HG02981 (cell line): ENCODE results near the gene RNF225.
"Not testable (repeated sequence)": the region's sequence is repeated elsewhere in the genome, so short reads cannot be mapped to it uniquely, and the experiment has no call there.

Source experiments
- ATAC-seq: cut with Tn5 transposase; IDR thresholded peaks from one replicate; pipeline ENCODE4 v1.9.1; 2021; ENCODE audit warnings: mild to moderate bottlenecking, moderate library complexity; ENCODE audit not compliant: unreplicated experiment

The RNF225 gene

GRCh38 chr19:58395220-58395978 lies at the start of gene RNF225:
RNF225 (plus strand) TSS chr19:58395656; CDS start chr19:58396090, 434 bp downstream.
- no peak for ATAC-seq

DNA sequence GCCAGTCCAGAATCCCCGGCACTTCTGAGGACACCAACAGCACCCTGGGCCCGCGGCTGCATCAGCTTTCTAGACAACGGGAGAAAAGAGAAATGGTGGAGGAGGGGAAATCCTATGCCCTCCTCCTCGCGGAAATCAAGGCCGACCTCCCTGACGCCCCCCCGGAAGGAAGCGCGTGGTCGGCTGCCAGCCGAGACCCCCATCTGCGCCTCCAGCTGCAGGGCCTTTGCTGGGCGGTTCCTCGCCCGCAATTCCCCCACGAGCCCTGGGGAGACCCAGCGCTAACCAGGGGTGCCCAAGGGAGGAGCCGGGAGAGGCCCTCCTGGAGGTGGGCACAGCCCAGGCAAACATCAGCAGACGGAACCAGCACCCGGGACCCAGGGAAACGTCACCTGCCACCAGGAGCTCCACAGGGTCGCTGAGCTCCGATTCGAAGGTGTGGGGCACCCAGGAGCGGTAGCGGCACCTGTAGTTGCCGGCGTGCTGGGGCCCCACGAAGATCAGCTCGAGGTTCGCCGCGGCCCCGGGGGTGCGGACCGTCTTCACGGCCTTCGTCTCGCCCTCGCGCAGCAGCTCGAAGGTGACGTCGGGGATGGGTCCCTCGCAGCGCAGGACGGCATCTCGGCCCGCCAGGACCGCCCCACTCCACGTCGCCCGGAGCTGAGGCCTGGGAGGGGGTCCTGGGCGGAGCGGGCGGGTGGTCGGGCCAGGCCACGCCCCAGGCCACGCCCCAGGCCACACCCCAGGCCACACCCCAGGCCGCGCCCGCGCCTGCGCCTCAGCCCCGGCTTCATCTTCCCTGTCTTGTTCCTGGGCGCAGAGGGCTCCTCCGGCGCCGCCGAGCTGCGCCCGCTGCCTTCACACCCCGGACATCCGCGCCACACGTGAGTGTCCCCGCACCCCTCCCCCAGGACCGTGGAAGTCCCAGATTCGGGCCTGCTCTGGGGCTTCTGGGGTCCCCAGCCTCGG lies 48.2 kb upstream of the RNF225 start:
- ATAC-seq: peak; percentile 85

GRCh38 chr19:58348080-58348479 lies 47.4 kb upstream of the RNF225 start:
- ATAC-seq: not testable (repeated sequence)

DNA sequence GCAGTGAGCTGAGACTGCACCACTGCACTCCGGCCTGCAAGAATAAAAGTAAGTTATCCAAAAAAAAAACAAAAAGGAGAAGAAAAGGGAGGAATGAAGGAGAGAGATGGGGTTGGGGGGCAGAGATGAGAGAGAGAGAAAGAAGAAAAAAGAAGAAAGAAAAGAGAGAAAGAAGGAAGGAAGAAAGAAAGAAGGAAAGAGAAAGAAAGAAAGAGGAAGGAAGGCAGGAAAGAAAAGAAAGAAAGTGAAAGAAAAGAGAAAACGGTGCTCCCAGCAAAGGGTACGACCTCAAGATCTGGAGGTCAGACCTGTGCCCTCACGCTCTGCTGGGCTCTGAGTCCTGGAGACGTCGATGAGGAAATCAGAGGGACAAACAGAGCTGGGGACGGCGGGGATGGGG lies 45.9 kb upstream of the RNF225 start:
- ATAC-seq: no peak

DNA sequence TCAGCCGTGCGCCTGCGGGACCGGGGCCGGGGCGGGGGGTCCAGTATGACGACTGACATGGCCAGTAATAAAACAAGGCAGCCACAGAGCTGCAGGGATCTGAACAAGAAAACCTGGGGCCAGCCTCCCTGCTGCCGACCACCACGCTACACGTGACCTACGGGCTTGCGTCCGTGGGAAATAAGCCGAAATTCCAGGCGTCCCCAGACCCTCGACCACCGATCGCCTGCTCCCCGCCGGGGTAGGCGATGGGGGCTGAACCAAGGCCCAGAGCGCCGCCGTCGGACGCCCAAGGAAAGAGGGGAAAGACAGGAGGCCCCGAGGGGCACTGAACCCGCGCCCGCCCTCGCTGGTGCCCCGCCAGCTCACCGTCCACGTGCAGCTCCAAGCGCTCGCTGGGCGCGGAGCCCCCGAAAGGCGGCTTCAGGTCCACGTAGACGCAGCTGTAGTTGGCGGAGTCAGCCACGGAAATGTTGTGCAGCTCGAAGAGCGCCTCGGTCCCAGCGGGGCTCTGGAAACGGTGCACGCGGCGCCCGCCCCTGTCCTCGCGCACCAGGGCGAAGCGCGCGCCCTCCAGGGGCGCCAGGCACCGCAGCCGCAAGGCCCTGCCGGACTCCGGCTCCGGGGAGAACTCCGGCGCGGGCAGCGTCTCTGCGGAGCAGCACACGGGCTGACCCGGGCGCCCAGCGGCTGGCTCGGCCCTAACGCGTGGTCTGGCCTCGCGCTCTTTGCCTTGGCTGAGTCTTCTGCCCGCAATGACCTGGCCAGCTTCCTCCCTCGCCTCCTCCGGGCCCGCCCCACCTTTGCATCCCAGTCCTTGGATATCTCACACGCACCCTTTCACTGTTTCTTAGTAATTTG lies 45.2 kb upstream of the RNF225 start:
- no peak for ATAC-seq

DNA sequence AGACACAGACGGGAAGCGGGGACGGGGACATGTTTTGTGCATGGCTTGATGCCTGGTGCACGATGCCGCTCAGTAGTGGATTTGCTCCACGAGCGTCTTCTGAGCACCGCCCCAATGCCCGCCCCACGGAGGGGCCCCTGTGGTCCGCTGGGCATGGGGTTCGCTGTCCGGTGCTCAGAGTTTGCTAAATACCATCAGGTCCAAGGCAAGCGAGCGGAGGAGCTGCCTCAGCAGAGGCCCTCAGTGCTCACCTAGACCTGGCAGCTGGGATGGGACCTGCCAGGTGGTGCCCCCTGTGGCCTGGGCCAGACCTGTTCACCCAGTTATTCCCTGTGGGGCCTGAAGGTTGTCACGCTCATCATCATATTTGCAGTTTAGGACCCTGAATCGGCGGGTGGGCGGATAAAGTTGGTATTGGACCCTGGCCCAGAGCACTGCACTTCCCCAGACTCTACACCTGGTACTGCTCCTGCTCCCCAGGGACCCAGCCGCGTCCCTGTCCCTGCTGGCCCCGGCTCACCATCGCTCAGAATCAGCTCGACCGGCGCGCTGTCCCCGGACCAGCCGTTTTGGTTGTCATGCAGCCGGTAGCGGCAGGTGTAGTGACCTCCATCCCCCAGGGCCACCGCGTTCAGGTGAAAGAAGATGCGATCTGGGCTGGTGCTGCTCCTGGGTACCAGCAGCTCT lies 44.4 kb upstream of the RNF225 start:
- ATAC-seq: no peak

- ATAC-seq: no peak
Observed at GRCh38 chr19:58351558-58351878, 43.9 kb upstream of the RNF225 start.

GRCh38 chr19:58351990-58352755 lies 43.3 kb upstream of the RNF225 start:
- ATAC-seq: no peak

GRCh38 chr19:58352760-58353671 lies 42.4 kb upstream of the RNF225 start, which contains the start of gene A1BG:
A1BG (minus strand) TSS chr19:58353492; CDS start chr19:58353437, 55 bp downstream.
- no peak for ATAC-seq

- no peak for ATAC-seq
Observed at GRCh38 chr19:58353717-58354477, 41.6 kb upstream of the RNF225 start.

- no peak for ATAC-seq
Observed at GRCh38 chr19:58354478-58355030, 40.9 kb upstream of the RNF225 start.

- no peak for ATAC-seq
Observed at GRCh38 chr19:58355215-58355796, 40.1 kb upstream of the RNF225 start.

- no peak for ATAC-seq
Observed at GRCh38 chr19:58355908-58356765, 39.3 kb upstream of the RNF225 start.

DNA sequence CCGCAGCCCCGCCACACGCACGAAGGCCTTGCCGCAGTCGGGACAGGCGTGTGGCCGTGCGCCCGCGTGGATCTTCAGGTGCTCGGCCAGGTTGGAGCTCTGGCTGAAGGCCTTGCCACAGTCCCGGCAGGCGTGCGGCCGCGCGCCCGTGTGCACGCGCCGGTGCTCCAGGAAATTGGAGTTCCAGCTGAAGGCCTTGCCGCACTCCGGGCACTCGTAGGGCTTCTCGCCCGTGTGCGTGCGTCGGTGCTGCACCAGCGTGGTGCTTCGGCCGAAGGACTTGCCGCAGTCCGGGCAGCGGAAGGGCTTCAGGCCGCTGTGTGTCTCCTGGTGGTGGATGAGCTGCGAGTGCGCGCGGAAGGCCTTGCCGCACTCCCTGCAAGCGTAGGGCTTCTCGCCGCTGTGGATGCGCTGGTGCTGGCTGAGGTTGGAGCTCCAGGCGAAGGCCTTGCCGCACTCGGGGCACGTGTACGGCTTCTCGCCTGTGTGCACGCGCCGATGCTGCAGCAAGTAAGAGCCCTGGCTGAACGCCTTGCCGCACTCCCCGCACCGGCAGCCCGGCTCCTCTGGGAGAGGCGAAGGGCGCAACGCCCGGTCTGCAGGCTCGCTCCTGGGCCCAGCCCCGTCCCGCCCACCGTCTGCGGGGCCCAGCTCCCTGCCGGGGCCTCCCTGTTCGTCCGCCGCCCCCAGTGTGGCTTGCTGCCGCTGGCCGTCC lies 38.5 kb upstream of the RNF225 start:
- ATAC-seq: no peak

DNA sequence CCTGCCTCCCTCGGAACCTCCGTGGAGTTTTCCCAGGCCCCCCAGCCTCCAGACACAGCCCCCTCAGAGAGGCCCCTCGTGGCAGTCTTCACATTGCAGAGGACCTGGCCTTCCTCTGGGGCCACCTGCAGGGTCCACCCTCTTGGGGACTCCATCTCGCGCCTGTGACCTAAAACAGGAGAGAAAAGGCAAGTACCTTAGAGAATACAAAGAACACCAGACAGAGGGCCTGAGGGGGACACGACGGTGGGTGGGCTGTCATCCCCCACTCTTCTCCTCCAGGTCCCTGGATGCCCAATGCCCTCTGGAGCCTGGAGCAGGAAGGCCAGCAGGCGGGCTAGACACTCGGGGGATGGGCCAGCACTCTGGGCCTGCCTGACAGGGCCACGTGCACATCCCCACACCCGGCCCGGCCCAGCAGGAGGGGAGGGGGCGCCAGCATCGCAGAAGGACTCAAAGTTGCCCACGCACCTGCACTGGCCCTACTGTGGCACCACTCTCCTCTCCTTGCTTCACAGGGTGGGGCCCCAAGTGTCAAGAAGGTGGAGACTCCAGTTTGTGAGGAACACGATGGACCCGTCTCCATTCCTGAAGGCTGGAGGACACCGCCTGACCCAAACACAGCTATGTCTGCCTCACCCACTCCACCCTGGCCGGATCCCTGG lies 37.8 kb upstream of the RNF225 start:
- ATAC-seq: no peak
